Sigmoid colon (tissue), 4 donors: ENCODE measurements around the gene PRKN.

ENCODE experiments used
- CTCF ChIP-seq, 4 experiments: fragments of 450-650 bp in 3 of 4; fragments of 200-600 bp in 1 of 4; IDR thresholded peaks; one replicate each; pipeline ENCODE4 v1.5.1; 2016 to 2019; ENCODE audit warnings: antibody characterized with exemption in 4 of 4, mild to moderate bottlenecking in 3 of 4, moderate library complexity in 2 of 4
- EP300 ChIP-seq, 4 donors: sonication (generic); formaldehyde crosslinking; IDR thresholded peaks; one replicate each; pipeline ENCODE4 v1.6.1; 2017; ENCODE audit warnings: antibody characterized with exemption in 4 of 4
- POLR2A ChIP-seq, 2 donors: fragments of 450-650 bp; IDR thresholded peaks; one replicate each; pipeline ENCODE4 v1.6.1; 2016; ENCODE audit warnings: antibody characterized with exemption in 2 of 2, mild to moderate bottlenecking in 2 of 2, moderate library complexity in 2 of 2
- POLR2AphosphoS5 ChIP-seq, 4 donors: sonication (generic); formaldehyde crosslinking; IDR thresholded peaks; one replicate each; pipeline ENCODE4 v1.6.1; 2017; ENCODE audit warnings: antibody characterized with exemption in 4 of 4

- no peak for TF ChIP-seq CTCF (IDR thresholded peaks at IDR 0.05)
- no peak for TF ChIP-seq POLR2A (IDR thresholded peaks at IDR 0.05)
- TF ChIP-seq EP300 (IDR thresholded peaks at IDR 0.05): no peak
- no peak for TF ChIP-seq POLR2AphosphoS5 (IDR thresholded peaks at IDR 0.05)
These were observed 1104.8 kb downstream of the PRKN start for GRCh38 chr6:161622779-161623178.
